ENCODE results near the gene SATB2.

Gene SATB2

DNA sequence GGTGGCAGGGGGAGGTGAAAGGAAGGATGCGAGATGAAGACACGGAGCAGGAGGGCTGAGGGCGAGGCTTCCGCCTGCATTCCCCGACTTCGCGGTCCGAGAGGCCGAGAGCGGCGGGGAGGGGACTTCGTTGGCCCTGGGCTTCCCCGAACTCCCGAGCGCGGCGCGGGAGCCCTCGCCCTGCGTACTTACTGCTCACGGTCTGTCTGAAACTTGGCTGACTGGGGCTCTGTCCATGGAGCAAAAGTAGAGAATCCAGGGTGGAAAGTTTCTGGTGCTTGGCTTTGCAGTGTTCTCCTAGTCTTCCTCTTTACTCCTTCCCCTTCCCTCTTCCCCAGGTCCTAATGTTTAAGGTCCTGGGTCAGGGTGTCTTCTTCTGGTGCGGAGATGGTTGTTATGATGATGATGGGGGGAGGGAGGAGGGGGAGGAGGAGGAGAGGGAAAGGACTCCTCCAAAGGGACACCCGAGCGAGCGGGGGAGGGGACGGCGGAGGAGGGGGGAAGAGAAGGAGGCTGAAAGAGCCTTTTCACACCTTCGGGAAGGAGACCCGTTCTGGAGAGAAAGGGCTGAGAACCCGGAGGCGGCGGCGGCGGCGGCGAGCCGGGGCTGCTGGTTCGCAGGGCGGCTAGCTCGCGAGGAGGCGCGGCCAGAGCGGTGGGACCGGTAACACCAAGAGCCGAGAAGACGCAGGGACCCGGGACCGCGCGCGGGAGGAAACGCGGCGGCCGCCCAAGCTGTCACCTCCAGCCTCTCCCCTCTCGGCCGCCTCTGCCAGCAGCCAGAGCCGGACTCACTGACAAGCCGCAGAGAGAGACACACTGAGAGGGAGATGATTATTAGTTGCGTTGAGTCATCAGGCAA is at the start of gene SATB2:
Gene SATB2 (minus strand): TSS at position 793 of the 862 bp plus-strand sequence. CDS start 1,902 bp downstream, outside the sequence.
- no peak for DNase-seq (ENCODE audit: low read depth)

DNA sequence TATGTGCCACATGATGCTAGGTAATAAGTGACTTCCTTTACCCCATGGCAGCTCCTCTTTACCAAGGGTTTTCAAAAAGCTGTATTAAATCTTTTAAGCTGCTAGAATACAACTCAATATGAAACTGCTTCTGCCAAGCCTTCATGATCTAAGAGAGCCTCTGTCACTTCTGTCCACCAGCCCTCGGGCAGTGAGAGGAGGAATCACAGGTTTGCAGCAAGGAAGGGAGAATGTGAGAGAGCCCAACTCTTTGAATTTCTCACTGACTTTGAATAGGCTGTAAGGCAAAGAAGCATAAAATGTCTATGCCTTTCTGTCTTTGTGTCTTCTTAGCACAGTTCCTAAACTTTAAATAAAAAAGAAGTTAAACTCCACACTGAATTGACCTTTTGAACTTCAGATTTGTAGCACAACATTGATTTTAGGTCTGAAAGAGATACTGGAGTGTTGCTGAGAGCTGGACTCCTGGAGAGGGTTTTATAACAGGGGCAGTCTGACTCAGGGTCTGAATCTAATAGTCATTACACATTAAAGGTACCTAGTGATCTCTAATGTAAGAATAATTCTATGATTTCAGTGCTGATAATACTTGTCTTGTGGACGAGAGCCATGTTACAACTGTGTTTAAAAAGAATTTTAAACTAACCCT is 48.1 kb upstream of the SATB2 start:
- no peak for DNase-seq (ENCODE audit: low read depth)

DNA sequence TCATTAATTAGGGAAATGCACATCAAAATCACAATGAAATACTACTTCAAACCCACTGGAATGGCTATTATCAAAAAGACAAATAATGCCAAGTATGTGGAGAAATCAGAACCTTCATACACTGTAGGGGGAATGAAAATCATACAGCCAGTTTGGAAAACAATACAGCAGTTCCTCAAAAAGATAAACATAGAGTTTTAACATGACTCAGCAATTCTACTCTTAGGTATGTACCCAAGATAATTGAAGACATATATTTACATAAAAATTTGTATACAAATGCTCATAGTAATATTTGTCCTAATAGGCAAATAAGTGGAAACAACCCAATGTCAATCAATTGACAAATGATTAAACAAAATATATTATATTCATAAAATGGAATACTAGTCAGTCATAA is 45.4 kb upstream of the SATB2 start:
- DNase-seq (ENCODE audit: low read depth), result no peak

DNA sequence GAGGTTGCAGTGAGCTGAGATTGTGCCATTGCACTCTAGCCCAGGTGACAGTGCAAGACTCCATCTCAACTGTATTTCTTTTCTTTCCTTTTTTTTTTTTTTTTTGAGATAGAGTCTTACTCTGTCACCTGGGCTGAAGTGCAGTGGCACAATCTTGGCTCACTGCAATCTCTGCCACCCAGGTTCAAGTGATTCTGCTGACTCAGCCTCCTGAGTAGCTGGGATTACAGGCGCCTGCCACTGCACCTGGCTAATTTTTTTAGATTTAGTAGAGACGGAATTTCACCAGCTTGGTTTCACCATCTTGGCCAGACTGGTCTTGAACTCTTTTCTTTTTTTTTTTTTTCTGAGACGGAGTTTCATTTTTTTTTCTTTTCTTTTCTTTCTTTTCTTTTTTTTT is 41.3 kb upstream of the SATB2 start:
- no peak for DNase-seq (ENCODE audit: low read depth)

DNA sequence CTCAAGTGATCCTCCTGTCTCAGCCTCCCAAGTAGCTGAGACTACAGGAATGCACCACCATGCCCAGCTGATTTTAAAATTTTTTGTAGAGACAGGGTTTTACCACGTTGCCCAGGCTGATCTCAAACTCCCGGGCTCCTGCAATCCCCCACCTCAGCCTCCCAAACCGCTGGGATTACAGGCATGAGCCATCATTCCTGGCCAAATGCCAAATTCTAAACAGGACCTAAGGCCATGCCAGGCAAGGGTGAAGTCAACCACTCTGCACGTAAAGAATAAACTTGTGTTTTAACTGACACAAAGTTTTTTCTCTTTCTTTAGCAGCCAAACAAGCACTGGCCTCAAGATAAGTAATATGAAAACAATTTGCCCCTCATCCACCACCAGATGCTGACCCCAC is 37.4 kb upstream of the SATB2 start:
- DNase-seq (ENCODE audit: low read depth), result no peak

DNA sequence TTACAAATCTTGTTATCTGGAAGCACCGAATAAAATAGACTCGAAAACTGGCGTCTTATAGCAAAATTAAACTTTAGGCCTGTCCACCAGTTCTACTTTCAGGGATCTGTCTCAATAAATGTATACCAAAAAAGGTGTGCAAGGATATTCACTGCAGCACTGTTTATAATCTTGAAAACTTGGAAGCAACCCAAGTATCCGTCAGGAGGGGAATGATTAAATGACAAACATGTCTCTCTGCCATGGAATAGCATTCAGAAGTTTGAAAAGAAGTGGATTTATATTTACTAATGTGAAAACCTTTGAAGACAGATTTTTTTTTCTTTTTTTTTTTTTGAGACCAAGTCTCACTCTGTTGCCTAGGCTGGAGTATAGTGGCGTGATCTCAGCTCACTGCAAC is 32.3 kb upstream of the SATB2 start:
- no peak for DNase-seq (ENCODE audit: low read depth)

DNA sequence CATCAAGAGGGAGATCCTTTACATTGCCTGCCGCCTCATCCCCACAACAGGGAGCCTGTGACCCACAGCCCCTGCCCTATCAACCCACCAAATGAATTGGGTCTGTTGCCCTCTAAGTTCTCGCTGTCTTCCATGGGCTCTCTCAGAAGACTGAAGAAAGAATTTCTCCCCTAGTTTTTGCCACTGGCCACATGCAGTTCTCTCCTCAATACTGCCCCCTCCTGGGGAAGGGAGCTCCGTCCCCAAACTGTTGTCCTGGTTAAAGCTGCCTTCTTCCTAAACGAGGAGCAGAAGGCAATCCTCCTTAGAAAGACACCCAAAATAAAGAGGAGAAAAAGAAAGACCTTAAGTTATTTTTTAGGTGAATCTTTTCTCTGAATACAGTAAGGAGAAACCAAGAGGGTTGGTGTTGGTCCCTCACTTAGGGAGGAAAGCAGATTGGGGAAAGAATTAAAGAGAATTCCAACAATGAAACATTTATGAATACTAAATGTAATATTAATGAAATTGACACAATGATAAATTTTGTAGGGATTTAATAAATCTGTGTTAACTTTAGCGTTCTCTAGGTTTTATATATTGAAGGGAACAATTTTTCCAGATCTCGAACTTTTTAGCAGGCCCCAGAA is 31.1 kb upstream of the SATB2 start:
- DNase-seq (ENCODE audit: low read depth), result no peak

DNA sequence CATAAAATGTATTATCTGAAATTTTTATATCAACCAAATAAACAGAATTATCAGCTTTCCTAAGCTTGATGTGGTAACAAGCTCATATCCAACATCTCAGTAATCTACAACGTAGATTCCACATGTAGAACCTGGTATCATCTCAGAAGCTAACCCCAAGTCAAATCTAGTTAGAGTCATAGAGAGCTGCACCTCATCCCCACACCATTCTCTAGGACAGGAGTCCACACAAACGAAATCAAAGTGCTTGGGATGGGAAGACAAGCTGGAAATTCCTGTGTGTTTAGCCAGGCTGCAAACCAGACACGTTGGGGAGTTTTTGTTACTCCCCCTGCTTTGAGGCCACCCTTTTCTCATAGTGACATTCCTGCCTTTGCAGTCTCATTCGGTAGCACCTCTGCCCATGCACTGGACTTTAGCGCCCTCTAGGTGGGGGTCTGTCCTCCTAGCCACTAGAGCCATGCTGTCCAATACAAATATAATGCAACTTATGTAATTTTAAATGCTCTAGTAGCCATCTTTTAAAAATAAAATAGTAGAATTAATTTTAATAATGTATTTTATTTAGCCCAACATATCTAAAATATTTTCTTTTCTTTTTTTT is 28.1 kb upstream of the SATB2 start:
- DNase-seq (ENCODE audit: low read depth), result no peak

DNA sequence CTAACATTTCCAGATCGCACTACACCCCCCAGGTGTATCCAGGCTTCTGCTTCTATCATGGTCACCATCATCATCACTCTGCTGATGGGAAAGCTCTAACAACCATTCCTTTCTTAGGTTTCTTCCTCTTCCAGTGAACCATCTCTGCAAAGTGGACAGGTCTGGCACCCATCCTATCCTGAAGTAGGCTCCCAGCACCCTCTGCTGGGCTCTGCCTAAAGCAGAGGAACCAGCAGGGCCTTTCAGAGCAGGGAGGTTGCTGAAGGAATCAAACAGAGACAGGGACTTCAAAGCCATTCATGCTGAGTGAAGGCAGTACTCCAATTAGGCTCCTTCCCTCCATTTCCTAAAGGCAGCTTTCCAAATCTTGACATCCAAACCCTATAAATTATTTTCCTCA is 27.2 kb upstream of the SATB2 start:
- no peak for DNase-seq (ENCODE audit: low read depth)

DNA sequence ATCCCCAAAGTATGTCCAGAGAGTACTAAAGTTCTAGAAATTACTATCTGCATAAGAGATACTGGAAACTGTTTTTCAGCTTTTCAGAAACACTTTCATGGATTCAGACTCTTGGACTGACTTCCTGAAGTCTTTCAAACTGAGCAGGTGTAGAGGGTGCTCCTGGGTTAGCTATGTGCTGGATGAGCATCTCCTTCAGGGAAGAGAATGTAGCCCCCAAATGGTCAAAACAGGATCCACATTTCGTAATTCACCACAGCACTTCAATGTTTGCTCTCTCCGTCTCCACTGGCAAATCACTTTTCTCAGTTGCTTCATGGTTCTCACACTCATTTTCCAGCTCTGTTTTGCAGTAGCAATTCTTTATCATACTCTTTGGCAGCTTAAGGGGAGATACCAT is 23.2 kb upstream of the SATB2 start:
- no peak for DNase-seq (ENCODE audit: low read depth)

DNA sequence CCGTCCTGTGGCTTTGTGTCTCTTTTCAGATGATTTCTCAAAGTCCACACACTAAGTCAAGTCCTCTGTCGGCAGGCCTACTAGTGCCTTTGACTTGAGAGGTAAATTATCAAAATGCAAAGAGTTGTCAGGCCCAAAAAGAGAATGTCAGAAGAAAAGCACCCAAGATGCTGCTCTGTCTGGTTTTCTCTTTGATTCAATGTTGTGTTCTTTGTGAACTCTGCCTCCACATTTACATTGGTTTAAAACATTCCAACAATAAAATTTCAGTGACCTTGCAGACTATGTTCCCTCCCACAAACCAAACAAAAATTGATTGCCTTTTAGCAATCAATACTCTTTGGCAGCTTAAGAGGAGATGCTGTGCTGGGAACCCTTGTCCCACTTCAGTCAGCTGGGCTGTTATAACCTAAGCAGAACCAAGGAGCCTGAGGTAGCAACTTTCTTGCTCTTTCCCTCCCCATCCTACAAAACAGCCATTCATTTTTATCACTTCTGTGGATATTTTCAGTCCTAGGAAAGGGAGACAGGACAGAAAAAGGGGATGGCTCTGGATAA is 19.6 kb upstream of the SATB2 start:
- no peak for DNase-seq (ENCODE audit: low read depth)

DNA sequence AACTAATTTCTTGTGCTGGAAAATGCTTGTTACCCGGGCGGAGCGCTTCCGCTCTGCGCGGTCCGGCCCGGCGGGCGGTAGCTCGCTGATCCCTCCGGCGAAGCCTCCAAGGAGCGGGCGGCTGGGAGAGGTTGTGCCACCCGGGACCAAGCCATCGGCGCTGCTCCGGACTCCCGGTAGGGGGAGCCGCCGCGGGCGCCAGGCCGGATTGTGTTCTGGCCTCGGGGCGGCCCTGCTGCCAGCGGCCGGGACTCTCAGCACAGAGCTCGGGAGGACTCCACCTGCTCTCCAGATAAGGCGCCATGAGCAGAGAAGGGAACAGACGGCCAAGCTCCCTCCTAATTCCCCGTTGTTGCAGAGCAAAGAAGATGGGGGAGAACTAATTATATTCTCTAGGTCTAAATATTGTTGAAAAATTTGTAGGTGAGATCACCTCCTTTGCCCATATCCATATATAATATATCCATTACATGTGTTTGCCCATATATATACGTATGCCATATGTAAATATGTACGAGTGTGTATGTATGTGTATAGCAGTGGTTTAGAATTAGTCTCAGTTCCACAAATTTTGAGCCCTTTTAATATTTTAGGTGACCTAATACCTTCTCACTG is 13.8 kb upstream of the SATB2 start:
- no peak for DNase-seq (ENCODE audit: low read depth)

DNA sequence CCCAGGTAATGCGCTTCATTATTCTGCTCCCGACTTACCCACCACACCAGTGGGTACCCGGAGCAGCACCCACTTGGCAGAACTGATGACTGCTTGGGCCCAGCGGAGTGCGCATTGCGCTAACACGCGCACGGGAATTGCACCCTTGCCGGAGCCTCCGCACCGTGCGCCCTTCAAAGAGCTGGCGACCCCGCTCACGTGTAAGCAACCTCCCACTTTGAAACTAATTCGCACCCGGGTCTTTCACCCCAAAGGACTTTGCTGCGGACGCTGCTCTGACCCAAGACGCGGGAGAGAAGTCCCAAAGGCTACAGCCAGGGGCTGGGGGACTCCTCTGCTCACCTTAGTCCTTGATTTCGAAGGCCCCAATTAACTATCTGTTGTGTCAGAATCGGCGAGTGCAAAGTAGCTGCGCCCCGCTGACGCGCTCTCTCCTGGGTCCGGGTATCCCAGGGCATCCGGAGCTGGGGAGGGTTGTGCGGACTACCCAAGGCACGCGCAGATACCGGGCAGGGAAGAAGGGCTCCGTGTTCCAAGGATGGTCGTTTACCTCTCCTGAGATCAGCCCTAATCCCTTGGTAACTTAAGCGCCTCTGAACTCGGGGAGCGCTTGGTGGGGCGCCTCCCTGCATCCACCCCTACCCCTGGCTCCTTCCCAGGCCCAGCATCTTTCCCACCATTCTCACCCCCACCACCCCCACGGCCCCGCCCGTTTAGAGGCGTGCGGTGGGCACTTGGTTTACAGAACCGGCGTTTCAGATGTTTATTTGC is 13.1 kb upstream of the SATB2 start:
- DNase-seq (ENCODE audit: low read depth), result no peak

DNA sequence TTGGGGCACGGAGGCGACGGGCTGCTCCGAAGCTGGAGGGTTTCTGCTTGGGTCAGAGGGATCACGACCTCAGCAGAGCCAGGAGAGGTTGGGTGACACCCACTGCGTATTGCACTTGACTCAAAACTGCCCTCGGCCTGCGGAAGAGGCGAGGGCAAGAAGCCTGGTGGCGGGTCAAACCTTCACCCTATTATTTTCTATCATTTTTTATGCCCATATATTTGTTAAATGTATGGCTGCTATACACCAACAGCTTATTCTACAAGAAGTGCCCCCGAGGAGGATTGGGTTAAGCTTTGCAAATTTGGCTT is 12.6 kb upstream of the SATB2 start:
- DNase-seq (ENCODE audit: low read depth), result no peak

DNA sequence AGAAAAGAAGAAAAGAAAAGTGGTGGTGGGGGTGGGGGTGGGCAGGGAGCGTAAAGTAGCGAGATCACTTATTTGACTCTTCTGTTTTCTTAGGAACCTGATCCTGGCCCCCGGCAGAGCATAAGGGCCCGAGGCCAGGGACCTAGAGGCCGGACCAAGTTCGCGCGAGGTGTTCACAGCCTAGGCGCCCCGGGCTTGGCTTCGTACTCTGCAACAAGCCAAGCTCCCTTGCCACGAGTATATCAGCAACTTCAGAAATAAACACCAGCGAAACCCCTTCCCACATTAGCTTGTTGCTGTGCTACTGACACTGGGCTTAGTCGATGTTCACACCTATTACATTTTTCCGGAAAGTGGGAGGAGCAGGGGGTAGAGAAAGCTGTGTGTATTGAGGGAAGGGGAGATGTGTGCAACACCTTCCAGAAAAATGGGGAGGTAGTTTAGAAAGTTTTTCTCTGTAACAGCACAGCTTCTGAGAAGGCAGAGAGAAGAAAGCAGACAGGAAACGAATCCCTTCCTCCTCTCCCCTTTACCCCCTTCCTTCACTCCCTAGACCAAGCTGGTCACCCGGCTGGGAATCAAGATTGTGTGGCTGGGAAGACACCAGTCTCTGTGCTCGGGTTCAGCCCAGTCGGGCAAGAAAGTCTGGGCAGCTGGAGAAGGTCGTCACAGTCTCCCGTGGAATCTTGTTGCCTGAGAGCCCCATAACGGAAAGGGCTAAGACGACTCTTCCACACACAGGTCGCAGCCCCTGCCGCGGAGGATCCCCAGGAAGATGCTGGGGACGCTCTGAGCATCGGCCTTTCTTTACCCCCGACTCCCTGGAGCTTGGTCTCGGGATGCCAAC is 12.0 kb upstream of the SATB2 start:
- no peak for DNase-seq (ENCODE audit: low read depth)

DNA sequence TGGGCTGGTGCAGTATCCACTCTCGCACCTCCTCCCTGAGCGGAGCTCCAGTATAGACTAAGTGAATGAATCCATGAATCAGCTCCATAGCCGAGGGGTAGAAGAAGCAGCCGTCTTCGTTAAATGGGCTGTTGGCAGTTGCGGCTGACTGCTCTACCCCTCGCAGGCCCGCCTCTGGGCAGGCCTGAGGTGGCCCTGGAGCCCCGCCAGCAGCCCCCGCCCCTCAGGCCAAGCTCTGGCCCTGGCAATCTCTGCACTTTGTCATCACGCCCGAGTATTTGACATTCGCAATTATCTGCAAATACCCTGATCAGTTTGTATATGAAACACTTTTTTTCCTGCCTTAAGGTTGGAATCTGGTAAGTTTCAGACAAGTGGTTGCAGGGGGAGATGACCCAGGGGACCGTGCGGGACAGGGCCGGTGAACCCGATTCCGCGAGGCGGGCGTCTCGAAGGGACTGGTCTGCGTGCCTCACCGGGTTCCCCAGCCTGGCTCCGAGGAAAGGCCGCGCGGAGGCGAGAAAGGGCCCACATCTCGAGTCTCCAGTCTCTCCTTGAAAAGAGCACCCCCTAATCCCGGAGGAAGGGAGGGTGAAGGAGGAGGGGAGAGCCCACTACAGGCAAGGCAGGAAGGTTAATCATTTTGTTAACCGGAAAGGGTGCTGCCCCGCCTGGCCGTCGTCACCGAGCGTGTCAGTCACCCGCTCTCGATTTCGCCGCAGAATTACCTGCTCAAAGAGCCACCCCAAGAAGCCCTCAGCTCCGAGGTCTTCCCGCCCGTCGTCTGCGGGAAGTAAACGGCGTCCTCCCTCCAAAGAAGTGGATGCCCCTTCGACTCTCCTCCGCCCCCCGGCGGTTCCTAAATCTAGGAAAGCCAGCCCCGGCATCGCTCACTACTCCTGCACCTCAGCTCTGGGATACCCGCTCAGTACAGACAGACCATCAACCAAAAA is 11.1 kb upstream of the SATB2 start:
- DNase-seq (ENCODE audit: low read depth), result no peak

DNA sequence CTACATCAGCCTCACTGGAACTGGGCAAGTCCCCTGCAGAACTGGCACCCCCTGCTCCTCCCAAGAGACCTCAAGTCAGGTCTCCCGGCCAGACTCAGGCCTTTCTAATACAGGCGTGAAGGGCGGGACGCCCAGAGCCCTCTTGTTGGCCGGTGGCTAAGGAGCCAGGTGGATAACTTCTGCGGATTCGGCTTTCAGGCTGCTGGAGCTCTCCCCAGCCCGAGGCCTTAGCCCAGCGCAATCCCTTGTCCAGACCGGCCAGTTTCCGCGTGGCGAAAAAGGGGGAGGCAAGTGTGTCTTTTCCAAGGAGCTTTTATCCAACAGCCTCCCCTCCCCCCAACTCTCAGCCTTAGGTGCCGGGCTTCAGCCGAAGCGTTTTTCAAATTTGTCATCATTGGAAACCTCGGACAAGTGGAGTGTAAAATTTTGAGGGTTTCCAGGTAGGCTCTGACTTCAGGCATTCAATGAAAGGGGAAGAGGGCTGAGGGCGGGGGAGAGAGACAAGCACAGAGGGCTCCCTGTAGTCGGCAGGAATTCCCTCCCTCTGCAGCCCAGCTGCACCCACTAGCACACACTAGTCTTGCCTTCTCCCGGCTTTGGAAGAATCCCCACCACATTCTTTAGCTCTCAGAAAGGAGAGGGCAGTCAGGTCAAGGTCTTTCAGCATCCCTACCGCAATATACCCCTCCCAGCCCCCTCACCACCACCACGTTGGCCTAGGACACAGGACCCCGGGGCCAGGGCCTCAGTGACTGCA is 9.5 kb upstream of the SATB2 start:
- no peak for DNase-seq (ENCODE audit: low read depth)

DNA sequence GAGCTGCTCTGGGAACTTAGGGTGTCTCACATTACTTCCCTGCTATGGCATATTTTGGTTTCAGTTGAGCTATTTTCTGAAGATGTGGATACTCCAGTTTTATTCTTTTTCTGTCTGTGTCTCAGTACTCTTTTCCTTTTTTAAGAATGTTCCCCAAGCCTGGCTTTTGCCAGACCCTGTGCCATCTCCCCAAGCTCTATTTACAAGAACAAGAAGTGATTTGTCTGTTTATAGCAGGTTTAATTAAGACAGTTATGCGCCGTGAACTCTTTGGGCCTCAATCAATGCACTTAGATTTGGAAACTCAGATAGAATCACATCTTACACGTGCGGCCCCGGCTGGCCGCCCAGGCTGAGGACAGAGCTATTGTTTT is 8.9 kb upstream of the SATB2 start:
- DNase-seq (ENCODE audit: low read depth), result no peak
